ENCODE measurements around the gene BPIFB6.

Gene BPIFB6

GRCh38 chr20:32986331-32986966, 45.0 kb upstream of the BPIFB6 start:
- ChIA-PET CTCF (no interaction called here), POLR2A (no interaction called here)
- no peak for TF ChIP-seq CTCF (IDR thresholded peaks at IDR 0.05; ENCODE audit: insufficient read depth, low read length, missing control alignments)
- no peak overlapping the region for H3K4me3 ChIP-seq (ENCODE audit: low read depth, low read length)
- DNase-seq (ENCODE audit: low read depth, low spot score) = no peak

DNA sequence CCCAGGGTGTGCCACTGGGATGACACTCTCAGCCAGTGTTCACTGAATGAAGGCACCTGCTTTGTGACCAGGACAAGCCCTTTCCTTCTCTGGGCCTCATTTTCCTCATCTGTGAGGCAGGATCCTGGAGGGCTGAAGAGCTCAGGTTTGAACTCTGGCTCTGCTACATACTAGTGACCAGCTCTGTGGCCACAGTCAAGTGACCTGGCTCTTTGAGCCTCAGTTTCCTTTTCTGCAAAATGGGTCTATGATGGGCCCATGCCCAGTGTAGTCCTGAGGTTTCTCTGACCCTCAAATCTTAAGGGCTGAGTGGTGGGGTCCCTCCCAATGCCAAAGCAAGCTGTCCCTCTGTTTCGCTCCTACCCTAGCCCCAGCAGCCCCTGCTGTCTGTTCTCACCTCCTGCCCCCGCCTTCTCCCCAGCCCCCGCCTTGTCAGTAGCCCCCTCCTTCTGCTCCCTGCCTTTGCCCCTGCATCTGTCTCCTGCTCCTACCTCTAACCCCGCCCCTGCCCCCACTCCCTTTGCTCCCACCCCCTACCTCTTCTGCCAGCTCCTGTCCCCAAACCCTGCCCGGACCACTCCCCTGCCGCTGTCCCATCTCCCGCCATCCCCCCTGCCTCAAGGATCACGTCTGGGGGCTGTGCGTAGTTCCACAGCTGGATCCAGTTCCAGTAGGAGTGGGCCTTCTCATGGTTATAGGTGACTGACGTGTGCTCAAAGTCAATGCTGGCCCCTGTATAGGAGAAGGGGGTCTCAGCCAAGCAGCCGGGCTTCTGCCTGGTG, 44.2 kb upstream of the BPIFB6 start:
- H3K4me3 ChIP-seq (ENCODE audit: low read depth, low read length) = no peak overlapping the region
- TF ChIP-seq CTCF (IDR thresholded peaks at IDR 0.05; ENCODE audit: insufficient read depth, low read length, missing control alignments) = no peak
- ChIA-PET CTCF (no interaction called here), POLR2A (no interaction called here)
- no peak for DNase-seq (ENCODE audit: low read depth, low spot score)

- no peak for TF ChIP-seq CTCF (IDR thresholded peaks at IDR 0.05; ENCODE audit: insufficient read depth, low read length, missing control alignments)
- no peak overlapping the region for H3K4me3 ChIP-seq (ENCODE audit: low read depth, low read length)
- ChIA-PET POLR2A (no interaction called here), CTCF (no interaction called here)
- DNase-seq (ENCODE audit: low read depth, low spot score) = no peak
These were observed 43.4 kb upstream of the BPIFB6 start for GRCh38 chr20:32988008-32988407.

DNA sequence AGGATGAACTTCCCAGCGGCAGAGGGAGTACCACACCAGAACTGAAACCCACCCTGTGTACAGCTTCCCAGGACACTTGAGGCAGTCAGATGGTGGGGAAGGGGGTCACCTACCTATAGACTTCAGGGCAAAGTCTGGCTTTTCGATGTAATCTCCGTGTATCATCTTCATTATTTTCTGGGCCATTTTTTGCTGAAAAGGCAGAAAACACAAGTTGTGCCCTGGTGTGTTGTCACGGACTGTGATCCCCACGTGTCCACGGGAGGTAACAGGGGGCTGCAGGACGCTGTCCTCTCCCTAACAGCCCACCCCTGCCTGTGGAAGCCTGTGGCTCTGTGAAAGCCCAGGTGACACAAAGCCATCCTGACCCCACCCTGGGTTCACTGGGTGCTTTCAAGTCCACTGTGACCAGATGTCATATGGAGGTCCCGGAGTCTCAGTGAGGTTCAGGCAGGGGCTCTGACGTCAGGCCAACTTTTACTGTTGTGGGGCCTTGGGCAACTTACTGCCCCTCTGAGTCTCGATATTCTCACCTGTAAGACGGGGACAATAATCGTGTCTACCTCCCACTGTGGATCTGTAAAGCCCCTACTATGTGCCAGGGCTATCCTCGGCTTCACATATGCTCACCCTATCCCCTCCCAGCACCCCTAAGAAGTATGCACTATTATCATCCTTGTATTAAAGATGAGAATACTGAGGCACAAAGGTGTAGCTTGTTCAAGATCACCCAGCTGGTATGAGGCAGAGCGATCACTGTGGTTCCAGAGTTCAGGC, 41.8 kb upstream of the BPIFB6 start:
- CTCF ChIA-PET = interaction anchor here (0.7 to 1.0 kb wide), 2 partner anchors 15 to 16 kb away, joined by 3 to 4 read pairs; no protein-coding TSS in a partner anchor
- no peak for TF ChIP-seq CTCF (IDR thresholded peaks at IDR 0.05; ENCODE audit: insufficient read depth, low read length, missing control alignments)
- no peak for DNase-seq (ENCODE audit: low read depth, low spot score)
- H3K4me3 ChIP-seq (ENCODE audit: low read depth, low read length) = no peak overlapping the region
- POLR2A ChIA-PET = no interaction called here

GRCh38 chr20:32990426-32990825, 41.0 kb upstream of the BPIFB6 start:
- ChIA-PET POLR2A (no interaction called here), CTCF (interaction anchor here (1.0 kb wide), 1 partner anchor 14 kb away, joined by 3 read pairs; no protein-coding TSS in a partner anchor)
- H3K4me3 ChIP-seq (ENCODE audit: low read depth, low read length) = no peak overlapping the region
- TF ChIP-seq CTCF (IDR thresholded peaks at IDR 0.05; ENCODE audit: insufficient read depth, low read length, missing control alignments) = no peak
- DNase-seq (ENCODE audit: low read depth, low spot score) = no peak

- POLR2A ChIA-PET = no interaction called here
- CTCF ChIA-PET = no interaction called here
- no peak for TF ChIP-seq CTCF (IDR thresholded peaks at IDR 0.05; ENCODE audit: insufficient read depth, low read length, missing control alignments)
- no peak overlapping the region for H3K4me3 ChIP-seq (ENCODE audit: low read depth, low read length)
- no peak for DNase-seq (ENCODE audit: low read depth, low spot score)
These were observed 40.1 kb upstream of the BPIFB6 start for GRCh38 chr20:32991383-32991782.

Measured in AG04449 (cell line).